Measurements from ENCODE around the gene TEX14. TPM values are rescaled to one million over a fixed set of nuclear protein-coding genes. Genes with fewer than 3 reads are reported as not detected.

TEX14 gene
- total RNA-seq, 4 donors from 2014 or later: 0.11 to 2.3 (median 0.27) TPM

DNA sequence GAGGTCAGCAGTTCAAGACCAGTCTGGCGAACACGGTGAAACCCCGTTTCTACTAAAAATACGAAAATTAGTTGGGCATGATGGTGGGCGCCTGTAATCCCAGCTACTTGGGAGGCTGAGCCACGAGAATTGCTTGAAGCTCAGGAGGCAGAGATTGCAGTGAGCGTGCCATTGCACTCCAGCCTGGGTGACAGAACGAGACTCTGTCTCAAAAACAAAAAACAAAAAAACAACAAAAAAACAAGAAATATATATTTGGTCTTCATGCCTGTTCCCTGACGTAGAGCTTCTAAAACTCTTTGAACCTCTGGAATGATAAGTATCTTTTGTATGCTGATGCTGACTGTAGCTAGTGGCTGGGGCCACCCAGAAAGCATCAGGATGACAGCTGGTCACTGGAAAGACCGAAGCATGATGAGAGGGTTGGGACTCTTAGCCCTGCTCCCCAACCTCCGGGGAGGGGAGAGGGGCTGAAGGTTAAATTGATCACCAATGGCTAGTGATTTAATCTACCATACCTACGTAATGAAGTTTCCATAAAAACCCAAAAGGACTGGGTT is 54.8 kb downstream of the TEX14 start:
- H3K36me3 ChIP-seq: no peaks in the 10 kb centered on the region

DNA sequence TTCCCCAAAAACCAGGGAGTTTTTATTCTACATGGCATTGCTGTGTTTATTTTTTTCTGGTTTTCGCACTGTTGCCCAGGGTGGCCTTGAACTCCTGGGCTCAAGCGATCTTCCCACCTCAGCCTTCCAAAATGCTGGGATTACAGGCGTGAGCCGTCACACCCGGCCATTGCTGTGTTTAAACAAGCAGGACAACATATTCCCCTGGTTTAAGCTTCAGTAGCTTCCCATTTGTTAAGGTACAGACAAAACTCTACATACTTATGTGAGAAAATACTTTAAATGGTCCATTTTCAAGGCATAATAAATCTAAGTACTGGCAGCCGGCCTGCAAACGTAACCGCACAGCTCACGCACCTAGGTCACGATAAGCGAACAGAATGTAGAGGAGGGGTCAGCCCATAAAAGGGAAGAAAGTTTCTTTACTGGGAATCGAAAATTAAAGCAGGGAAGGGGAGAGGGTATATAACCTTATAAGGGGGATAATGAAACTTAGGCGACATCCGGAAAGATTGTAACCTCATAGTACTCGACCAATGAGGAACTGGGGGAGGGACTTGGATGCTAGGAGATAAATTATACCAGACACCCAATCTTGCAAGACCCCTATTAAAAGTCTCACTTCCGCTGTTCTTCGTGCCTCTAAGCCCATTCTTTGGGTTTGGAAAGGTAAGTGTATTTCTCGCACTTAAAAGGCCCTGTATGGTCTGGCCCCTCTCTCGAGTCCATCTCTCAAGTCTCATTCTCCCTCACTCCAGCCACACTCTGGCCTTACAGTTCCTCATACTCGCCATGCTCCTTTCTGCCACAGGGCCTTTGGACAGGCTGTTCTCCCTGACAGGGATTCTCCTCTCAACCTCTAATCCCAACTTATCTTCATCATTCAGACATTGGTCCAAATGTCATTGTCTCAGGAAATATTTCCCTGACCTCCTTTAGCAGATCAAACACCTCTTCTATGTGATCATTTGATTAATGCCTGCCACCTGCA is 59.2 kb downstream of the TEX14 start:
- Histone ChIP-seq H3K9me3 (no peaks in the 10 kb centered on the region), H3K4me3 (replicated peaks in 1 of 3) (peak overlapping the region in 1 of 3 donors; percentile 12), H3K27me3 (no peaks in the 10 kb centered on the region), H3K4me1 (no peaks in the 10 kb centered on the region), H3K36me3 (no peaks in the 10 kb centered on the region), H3K27ac (peak overlapping the region in 2 of 3 donors; percentile 47 to 71)
- intact Hi-C loops (cut with DNase I): loop anchor here (10.0 kb wide), 1 partner anchor 118 kb away; the partner anchor contains the start of gene MTMR4
- TF ChIP-seq POLR2A (IDR thresholded peaks at IDR 0.05): no peak
- TF ChIP-seq, protein P1, sequence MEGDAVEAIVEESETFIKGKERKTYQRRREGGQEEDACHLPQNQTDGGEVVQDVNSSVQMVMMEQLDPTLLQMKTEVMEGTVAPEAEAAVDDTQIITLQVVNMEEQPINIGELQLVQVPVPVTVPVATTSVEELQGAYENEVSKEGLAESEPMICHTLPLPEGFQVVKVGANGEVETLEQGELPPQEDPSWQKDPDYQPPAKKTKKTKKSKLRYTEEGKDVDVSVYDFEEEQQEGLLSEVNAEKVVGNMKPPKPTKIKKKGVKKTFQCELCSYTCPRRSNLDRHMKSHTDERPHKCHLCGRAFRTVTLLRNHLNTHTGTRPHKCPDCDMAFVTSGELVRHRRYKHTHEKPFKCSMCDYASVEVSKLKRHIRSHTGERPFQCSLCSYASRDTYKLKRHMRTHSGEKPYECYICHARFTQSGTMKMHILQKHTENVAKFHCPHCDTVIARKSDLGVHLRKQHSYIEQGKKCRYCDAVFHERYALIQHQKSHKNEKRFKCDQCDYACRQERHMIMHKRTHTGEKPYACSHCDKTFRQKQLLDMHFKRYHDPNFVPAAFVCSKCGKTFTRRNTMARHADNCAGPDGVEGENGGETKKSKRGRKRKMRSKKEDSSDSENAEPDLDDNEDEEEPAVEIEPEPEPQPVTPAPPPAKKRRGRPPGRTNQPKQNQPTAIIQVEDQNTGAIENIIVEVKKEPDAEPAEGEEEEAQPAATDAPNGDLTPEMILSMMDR (IDR thresholded peaks at IDR 0.05): no peak
- DNase-seq: peak in 1 of 2 donors; percentile 4
- 81 to 84% methylated on average over 20 of the region's 20 CpGs for WGBS, 2 donors

More for the DNA sequence above, 54.8 kb downstream of the TEX14 start:
- DNase-seq: no peak
- Histone ChIP-seq H3K27me3 (no peaks in the 10 kb centered on the region), H3K27ac (no peak overlapping the region), H3K9me3 (no peaks in the 10 kb centered on the region), H3K4me3 (replicated peaks in 1 of 3) (no peak overlapping the region), H3K4me1 (no peaks in the 10 kb centered on the region)
- TF ChIP-seq, protein P1 (IDR thresholded peaks at IDR 0.05): no peak
- TF ChIP-seq POLR2A (IDR thresholded peaks at IDR 0.05): no peak
- 77 to 80% methylated on average over 12 of the region's 12 CpGs for WGBS, 2 donors
- intact Hi-C loops (cut with DNase I): loop anchor here (10.0 kb wide), 1 partner anchor 122 kb away; the partner anchor contains the start of gene MTMR4

DNA sequence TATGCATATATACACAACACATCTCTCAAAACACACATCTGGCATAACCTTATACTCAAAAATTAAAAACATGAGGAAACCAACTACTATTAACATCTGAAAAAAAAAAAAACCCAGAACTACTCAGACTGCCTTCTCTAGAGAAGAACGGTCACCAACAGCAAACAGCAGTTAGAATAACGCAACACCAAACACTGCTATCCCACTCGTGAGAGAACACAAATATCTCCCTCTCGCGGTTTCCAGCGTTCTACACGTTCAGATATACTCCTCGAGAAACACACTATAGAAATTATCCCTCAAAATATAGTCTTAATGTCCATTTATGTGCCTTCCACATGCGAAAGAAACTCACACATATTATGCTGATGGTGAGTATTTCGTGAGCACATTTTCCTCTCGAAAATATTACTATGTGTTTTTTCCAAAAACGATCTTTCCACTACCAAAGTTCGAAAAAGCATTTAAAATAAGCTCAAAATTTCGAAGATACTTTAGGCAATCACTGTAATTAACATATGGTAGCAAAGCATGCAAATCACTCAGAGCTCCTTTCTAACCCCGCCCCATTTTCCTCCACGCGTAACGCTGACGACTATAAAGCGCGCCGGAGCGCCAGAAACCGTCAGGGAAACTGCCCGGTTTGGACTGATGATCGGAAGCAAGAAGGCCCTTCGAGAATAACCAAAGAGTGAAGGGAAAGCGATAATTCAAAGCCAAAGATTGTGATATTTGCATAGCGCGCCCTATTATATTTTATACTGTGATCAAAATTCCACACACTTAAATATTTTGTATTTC is 60.1 kb downstream of the TEX14 start:
- H3K4me1 ChIP-seq: no peaks in the 10 kb centered on the region
- peak overlapping the region; percentile 24 to 71 (median 47) for H3K27ac ChIP-seq
- no peaks in the 10 kb centered on the region for H3K9me3 ChIP-seq
- peak overlapping the region in 1 of 3 donors; percentile 12 for H3K4me3 ChIP-seq (replicated peaks in 1 of 3)
- no peaks in the 10 kb centered on the region for H3K36me3 ChIP-seq
- H3K27me3 ChIP-seq: no peaks in the 10 kb centered on the region
- 4 to 5% methylated on average over 30 of the region's 30 CpGs for WGBS, 2 donors
- DNase-seq: peak; percentile 84 to 90
- TF ChIP-seq, protein P1 (IDR thresholded peaks at IDR 0.05): peak in 1 of 6 experiments; percentile 34
- TF ChIP-seq POLR2A (IDR thresholded peaks at IDR 0.05): peak in 1 of 2 donors; percentile 87
- intact Hi-C loops (cut with DNase I): loop anchor here (10.0 kb wide), 1 partner anchor 117 kb away; the partner anchor contains the start of gene MTMR4

DNA sequence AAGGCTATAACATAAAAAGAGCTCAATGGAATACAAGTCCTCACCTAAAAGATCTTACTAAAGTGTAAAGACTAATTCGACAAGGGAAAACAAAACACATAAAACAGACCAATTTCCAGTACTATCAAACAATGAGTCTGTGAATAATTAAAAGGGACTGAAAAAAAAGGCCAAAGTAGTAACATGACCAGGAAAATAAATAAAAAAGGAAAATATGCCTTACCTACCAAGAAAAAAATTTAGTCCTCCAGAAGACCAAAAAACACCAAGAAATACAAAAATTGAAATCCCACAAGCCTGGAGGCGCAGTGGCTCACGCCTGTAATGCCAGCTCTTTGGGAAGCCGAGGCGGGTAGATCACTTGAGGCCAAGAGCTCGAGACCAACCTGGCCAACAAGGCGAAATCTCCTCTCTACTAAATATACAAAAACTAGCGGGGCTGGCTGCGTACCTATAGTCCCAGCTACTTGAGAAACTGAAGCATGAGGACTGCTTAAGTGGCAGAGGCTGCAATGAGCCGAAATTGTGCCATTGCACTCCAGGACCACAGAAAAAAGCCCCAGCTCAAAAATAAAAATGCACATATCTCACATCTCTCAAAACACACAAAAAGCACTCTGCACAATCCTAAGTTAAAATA is 60.8 kb downstream of the TEX14 start:
- no peak for TF ChIP-seq POLR2A (IDR thresholded peaks at IDR 0.05)
- TF ChIP-seq, protein P1 (IDR thresholded peaks at IDR 0.05): no peak
- peak; percentile 33 to 42 for DNase-seq
- intact Hi-C loops (cut with DNase I): loop anchor here (10.0 kb wide), 1 partner anchor 116 kb away; the partner anchor contains the start of gene MTMR4

More for the DNA sequence above, 60.8 kb downstream of the TEX14 start:
- no peaks in the 10 kb centered on the region for H3K27me3 ChIP-seq
- no peaks in the 10 kb centered on the region for H3K36me3 ChIP-seq
- no peaks in the 10 kb centered on the region for H3K4me1 ChIP-seq
- no peaks in the 10 kb centered on the region for H3K9me3 ChIP-seq
- H3K27ac ChIP-seq: peak overlapping the region; percentile 24 to 71 (median 47)
- H3K4me3 ChIP-seq (replicated peaks in 1 of 3): no peak overlapping the region
- 9 to 20% methylated on average over 10 of the region's 10 CpGs for WGBS, 2 donors
